Kasumi-1 (cell line): ENCODE results near the gene JAG1.
A peak's percentile ranks its signal among the peaks of the same experiment; 100 is the strongest.

Source experiments
- DNase-seq, 2 experiments: peaks; one replicate each; lab custom pipeline; 2025; lab: John Stamatoyannopoulos, UW

Gene JAG1

GRCh38 chr20:10652660-10653261, 21.0 kb downstream of the JAG1 start:
- no peak for DNase-seq

GRCh38 chr20:10652185-10652584, 21.6 kb downstream of the JAG1 start:
- no peak for DNase-seq

- peak; percentile 87 to 91 for DNase-seq
Measured at GRCh38 chr20:10651227-10651990, 22.4 kb downstream of the JAG1 start.

GRCh38 chr20:10649797-10650160, 24.0 kb downstream of the JAG1 start:
- no peak for DNase-seq

GRCh38 chr20:10649080-10649796, 24.6 kb downstream of the JAG1 start:
- DNase-seq: no peak

GRCh38 chr20:10648651-10649050, 25.1 kb downstream of the JAG1 start:
- DNase-seq: no peak

GRCh38 chr20:10647909-10648308, 25.9 kb downstream of the JAG1 start:
- DNase-seq: no peak

- DNase-seq: peak in 1 of 2 experiments; percentile 20
Measured at GRCh38 chr20:10647471-10647870, 26.3 kb downstream of the JAG1 start.

GRCh38 chr20:10646886-10647420, 26.8 kb downstream of the JAG1 start:
- no peak for DNase-seq

GRCh38 chr20:10646006-10646405, 27.8 kb downstream of the JAG1 start:
- no peak for DNase-seq

- DNase-seq: no peak
Measured at GRCh38 chr20:10645205-10645570, 28.6 kb downstream of the JAG1 start.

- DNase-seq: no peak
Measured at GRCh38 chr20:10644458-10645204, 29.2 kb downstream of the JAG1 start.

- no peak for DNase-seq
Measured at GRCh38 chr20:10643560-10643873, 30.3 kb downstream of the JAG1 start.

GRCh38 chr20:10642856-10643559, 30.8 kb downstream of the JAG1 start:
- peak; percentile 86 for DNase-seq

GRCh38 chr20:10641893-10642292, 31.9 kb downstream of the JAG1 start:
- DNase-seq: no peak

GRCh38 chr20:10641467-10641866, 32.3 kb downstream of the JAG1 start:
- no peak for DNase-seq

- DNase-seq: no peak
Measured at GRCh38 chr20:10640897-10641296, 32.9 kb downstream of the JAG1 start.

GRCh38 chr20:10639737-10640556, 33.9 kb downstream of the JAG1 start:
- peak; percentile 59 to 63 for DNase-seq

GRCh38 chr20:10639077-10639736, 34.6 kb downstream of the JAG1 start:
- no peak for DNase-seq

- no peak for DNase-seq
Measured at GRCh38 chr20:10637563-10637962, 36.2 kb downstream of the JAG1 start.
